Measurements from ENCODE around the gene PRKN. TPM values are rescaled to one million over a fixed set of nuclear protein-coding genes. Genes with fewer than 3 reads are reported as not detected.

Gene PRKN
- total and polyA plus RNA-seq, 9 donors, result 3.0 to 15.0 (median 9.2) TPM

GRCh38 chr6:161486361-161487216, 1241.0 kb downstream of the PRKN start:
- no peaks in the 10 kb centered on the region for H3K9me3 ChIP-seq
- H3K27ac ChIP-seq, result no peak overlapping the region
- no peak for TF ChIP-seq CTCF (IDR thresholded peaks at IDR 0.05)
- no peak for TF ChIP-seq EP300 (IDR thresholded peaks at IDR 0.05)
- no peak for TF ChIP-seq POLR2A (IDR thresholded peaks at IDR 0.05)
- no peak for DNase-seq
- no peaks in the 10 kb centered on the region for H3K36me3 ChIP-seq
- no peak overlapping the region for H3K4me3 ChIP-seq
- no peaks in the 10 kb centered on the region for H3K4me1 ChIP-seq (ENCODE audit: insufficient read depth)
- intact Hi-C loops (cut with DNase I), result no loop called here
- 69 to 77% (median 73%) methylated on average over 7 of the region's 7 CpGs for WGBS, 3 donors
- H3K27me3 ChIP-seq, result no peaks in the 10 kb centered on the region

DNA sequence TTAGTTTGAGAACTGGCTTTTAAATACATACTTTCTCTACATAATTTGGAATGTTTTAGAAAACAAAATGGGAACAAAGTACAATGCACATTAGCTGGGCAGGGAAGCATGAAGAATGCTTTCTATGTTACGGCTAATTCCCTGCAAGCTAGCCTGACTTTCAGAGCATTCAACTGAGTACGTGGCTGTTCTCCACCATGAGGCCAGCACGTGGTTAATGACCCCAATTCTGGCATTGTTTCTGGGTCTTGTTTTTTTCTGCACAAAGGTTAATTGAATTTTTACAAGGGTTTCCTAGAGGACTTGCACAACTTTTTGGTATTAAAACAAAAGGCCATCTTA, 1245.1 kb downstream of the PRKN start:
- TF ChIP-seq CTCF (IDR thresholded peaks at IDR 0.05) (no peak), POLR2A (IDR thresholded peaks at IDR 0.05) (no peak), EP300 (IDR thresholded peaks at IDR 0.05) (no peak)
- DNase-seq, result no peak
- no peaks in the 10 kb centered on the region for H3K27me3 ChIP-seq
- 30 to 38% (median 36%) methylated on average over 3 of the region's 3 CpGs for WGBS, 3 donors
- no peak overlapping the region for H3K4me3 ChIP-seq
- no peaks in the 10 kb centered on the region for H3K36me3 ChIP-seq
- intact Hi-C loops (cut with DNase I), result no loop called here
- H3K27ac ChIP-seq, result no peak overlapping the region
- no peaks in the 10 kb centered on the region for H3K4me1 ChIP-seq (ENCODE audit: insufficient read depth)
- no peaks in the 10 kb centered on the region for H3K9me3 ChIP-seq

DNA sequence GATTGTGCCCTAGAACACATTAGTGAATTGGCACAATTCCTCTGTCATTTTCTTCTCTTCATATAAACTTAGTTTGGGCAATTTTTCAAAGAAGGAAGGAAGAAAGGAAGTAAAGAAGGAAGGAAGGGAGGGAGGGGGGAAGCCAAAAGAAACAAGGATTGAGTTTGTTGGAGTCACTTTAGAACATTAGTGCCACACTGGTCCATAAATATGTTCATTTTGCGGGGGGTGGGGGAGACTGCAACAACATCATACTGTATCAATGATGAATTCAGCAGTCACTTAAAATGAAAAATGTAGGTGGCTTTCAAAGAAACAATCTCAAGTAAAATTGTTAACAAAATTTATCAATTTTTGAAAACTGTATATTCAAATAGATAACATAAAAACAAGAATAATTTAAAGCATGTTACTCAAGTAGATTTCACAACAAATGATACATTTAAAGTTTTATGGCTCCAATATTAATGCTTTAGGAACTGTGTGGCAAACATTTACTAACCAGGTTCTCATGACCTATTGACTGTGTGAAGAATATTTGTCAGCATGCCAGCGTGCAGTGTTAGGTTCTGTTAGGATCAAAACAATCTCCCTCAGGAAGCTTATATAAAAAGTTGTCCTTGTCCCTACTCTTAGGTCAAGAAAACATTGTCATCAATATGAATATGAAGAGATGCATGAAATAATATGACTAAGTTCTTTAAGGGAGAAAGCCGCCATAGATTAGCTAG, 1245.6 kb downstream of the PRKN start:
- TF ChIP-seq CTCF (IDR thresholded peaks at IDR 0.05) (no peak), EP300 (IDR thresholded peaks at IDR 0.05) (no peak), POLR2A (IDR thresholded peaks at IDR 0.05) (no peak)
- H3K36me3 ChIP-seq, result no peaks in the 10 kb centered on the region
- no peaks in the 10 kb centered on the region for H3K27me3 ChIP-seq
- WGBS, 3 donors, result 49 to 62% (median 54%) methylated on average over 3 of the region's 3 CpGs
- H3K27ac ChIP-seq, result no peak overlapping the region
- no peaks in the 10 kb centered on the region for H3K4me1 ChIP-seq (ENCODE audit: insufficient read depth)
- no peak for DNase-seq
- H3K9me3 ChIP-seq, result no peaks in the 10 kb centered on the region
- no peak overlapping the region for H3K4me3 ChIP-seq
- intact Hi-C loops (cut with DNase I), result no loop called here

GRCh38 chr6:161480421-161481155, 1247.0 kb downstream of the PRKN start:
- Histone ChIP-seq H3K27ac (no peak overlapping the region), H3K36me3 (no peaks in the 10 kb centered on the region), H3K4me3 (no peak overlapping the region), H3K4me1 (ENCODE audit: insufficient read depth) (no peaks in the 10 kb centered on the region), H3K27me3 (no peaks in the 10 kb centered on the region), H3K9me3 (no peaks in the 10 kb centered on the region)
- DNase-seq, result no peak
- TF ChIP-seq POLR2A (IDR thresholded peaks at IDR 0.05), result no peak
- TF ChIP-seq CTCF (IDR thresholded peaks at IDR 0.05), result no peak
- TF ChIP-seq EP300 (IDR thresholded peaks at IDR 0.05), result no peak
- WGBS, 3 donors, result 78 to 89% (median 84%) methylated on average over 12 of the region's 12 CpGs
- intact Hi-C loops (cut with DNase I), result no loop called here
